ENCODE data around the gene USF2.

DNA sequence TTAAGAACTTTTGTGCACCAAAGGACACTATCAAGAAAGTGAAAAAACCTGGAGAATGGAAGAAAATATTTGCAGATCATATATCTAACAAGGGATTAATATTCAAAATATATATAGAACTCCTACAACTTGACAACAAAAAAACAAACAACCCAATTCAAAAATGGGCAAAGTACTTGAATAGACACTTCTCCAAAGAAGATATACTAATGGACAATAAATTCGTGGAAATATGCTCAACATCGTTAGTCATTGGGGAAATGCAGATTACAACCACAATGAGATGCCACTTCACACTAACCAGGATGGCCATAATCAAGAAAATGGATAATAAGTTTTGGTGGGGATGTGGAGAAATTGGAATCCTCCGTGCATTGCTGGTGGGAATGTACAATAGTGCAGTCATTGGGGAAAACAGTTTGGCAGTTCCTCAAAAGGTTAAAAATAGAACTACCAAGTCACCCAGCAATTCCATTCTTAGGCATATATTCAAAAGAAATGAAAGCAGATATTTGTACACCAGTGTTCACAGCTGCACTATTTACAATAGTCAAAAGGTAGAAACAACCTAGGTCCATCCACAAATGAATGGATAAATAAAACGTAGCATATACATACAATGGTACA, 22.2 kb upstream of the USF2 start:
- no peak for TF ChIP-seq POLR2AphosphoS5 (IDR thresholded peaks at IDR 0.05)
- no peak for TF ChIP-seq CTCF (IDR thresholded peaks at IDR 0.05)
